ENCODE data around the gene TMEM51. TPM values are rescaled to one million over a fixed set of nuclear protein-coding genes. Genes with fewer than 3 reads are reported as not detected.

Gene TMEM51
- total RNA-seq, 4 donors from 2014 or later = 9.3 to 14.1 (median 11.6) TPM

GRCh38 chr1:15115542-15116330 is 37.8 kb upstream of the TMEM51 start:
- WGBS, 2 donors = 90 to 94% methylated on average over 15 of the region's 15 CpGs

GRCh38 chr1:15116966-15117365 is 36.6 kb upstream of the TMEM51 start:
- DNase-seq (ENCODE audit: low spot score in 2 of 2) = no peak
- H3K9me3 ChIP-seq = no peaks in the 10 kb centered on the region
- H3K27ac ChIP-seq = no peak overlapping the region
- no peak overlapping the region for H3K4me3 ChIP-seq
- TF ChIP-seq CTCF (IDR thresholded peaks at IDR 0.05) (no peak), POLR2A (IDR thresholded peaks at IDR 0.05) (no peak), EP300 (IDR thresholded peaks at IDR 0.05) (no peak)
- no peaks in the 10 kb centered on the region for H3K4me1 ChIP-seq
- H3K27me3 ChIP-seq = no peaks in the 10 kb centered on the region
- H3K36me3 ChIP-seq = no peaks in the 10 kb centered on the region
- 43 to 46% methylated on average over 5 of the region's 5 CpGs for WGBS, 2 donors

More at GRCh38 chr1:15115542-15116330, 37.8 kb upstream of the TMEM51 start:
- TF ChIP-seq POLR2A (IDR thresholded peaks at IDR 0.05) (no peak), CTCF (IDR thresholded peaks at IDR 0.05) (no peak), EP300 (IDR thresholded peaks at IDR 0.05) (no peak)
- no peak for DNase-seq (ENCODE audit: low spot score in 2 of 2)
- H3K27me3 ChIP-seq = no peaks in the 10 kb centered on the region
- H3K36me3 ChIP-seq = no peaks in the 10 kb centered on the region
- H3K4me1 ChIP-seq = no peaks in the 10 kb centered on the region
- no peak overlapping the region for H3K4me3 ChIP-seq
- no peak overlapping the region for H3K27ac ChIP-seq
- no peaks in the 10 kb centered on the region for H3K9me3 ChIP-seq

GRCh38 chr1:15117671-15118325 is 35.7 kb upstream of the TMEM51 start:
- Histone ChIP-seq H3K27ac (no peak overlapping the region), H3K9me3 (no peaks in the 10 kb centered on the region), H3K27me3 (no peaks in the 10 kb centered on the region), H3K4me1 (no peaks in the 10 kb centered on the region), H3K4me3 (no peak overlapping the region), H3K36me3 (no peaks in the 10 kb centered on the region)
- DNase-seq (ENCODE audit: low spot score in 2 of 2) = no peak
- no peak for TF ChIP-seq POLR2A (IDR thresholded peaks at IDR 0.05)
- whole genome bisulfite sequencing, 2 donors = 50 to 55% methylated on average over 8 of the region's 8 CpGs

- 87 to 95% methylated on average over 4 to 8 of the region's 8 CpGs for WGBS, 2 donors
- H3K4me1 ChIP-seq = no peaks in the 10 kb centered on the region
- H3K27ac ChIP-seq = no peak overlapping the region
- no peaks in the 10 kb centered on the region for H3K36me3 ChIP-seq
- DNase-seq (ENCODE audit: low spot score in 2 of 2) = no peak
- TF ChIP-seq EP300 (IDR thresholded peaks at IDR 0.05) (no peak), CTCF (IDR thresholded peaks at IDR 0.05) (no peak), POLR2A (IDR thresholded peaks at IDR 0.05) (no peak)
- no peak overlapping the region for H3K4me3 ChIP-seq
- H3K9me3 ChIP-seq = no peaks in the 10 kb centered on the region
- no peaks in the 10 kb centered on the region for H3K27me3 ChIP-seq
Observed at GRCh38 chr1:15118579-15118978, 35.0 kb upstream of the TMEM51 start.

- H3K9me3 ChIP-seq = no peaks in the 10 kb centered on the region
- no peak for DNase-seq (ENCODE audit: low spot score in 2 of 2)
- WGBS, 2 donors = 74 to 78% methylated on average over 13 of the region's 13 CpGs
Observed at GRCh38 chr1:15120251-15120945, 33.1 kb upstream of the TMEM51 start.

More at GRCh38 chr1:15120251-15120945, 33.1 kb upstream of the TMEM51 start:
- Histone ChIP-seq H3K27ac (no peak overlapping the region), H3K27me3 (no peaks in the 10 kb centered on the region), H3K4me1 (no peaks in the 10 kb centered on the region), H3K4me3 (no peak overlapping the region), H3K36me3 (no peaks in the 10 kb centered on the region)
- TF ChIP-seq POLR2A (IDR thresholded peaks at IDR 0.05) = no peak
- TF ChIP-seq EP300 (IDR thresholded peaks at IDR 0.05) = no peak
- no peak for TF ChIP-seq CTCF (IDR thresholded peaks at IDR 0.05)

All from tibial nerve (tissue), 4 donors.